GM12873 (cell line): Measurements from ENCODE around the gene DNAL1.

Source experiments
- TF ChIP-seq, protein P1 (sequence below): IDR thresholded peaks from 2 replicates; pipeline ENCODE4 v1.5.1; 2012; ENCODE audit warnings: low read depth, mild to moderate bottlenecking, moderate library complexity, low read length, control low read depth; ENCODE audit not compliant: insufficient read depth; ENCODE audit errors: missing control alignments

DNAL1 gene

GRCh38 chr14:73665130-73665529, 20.3 kb downstream of the DNAL1 start:
- TF ChIP-seq, protein P1, sequence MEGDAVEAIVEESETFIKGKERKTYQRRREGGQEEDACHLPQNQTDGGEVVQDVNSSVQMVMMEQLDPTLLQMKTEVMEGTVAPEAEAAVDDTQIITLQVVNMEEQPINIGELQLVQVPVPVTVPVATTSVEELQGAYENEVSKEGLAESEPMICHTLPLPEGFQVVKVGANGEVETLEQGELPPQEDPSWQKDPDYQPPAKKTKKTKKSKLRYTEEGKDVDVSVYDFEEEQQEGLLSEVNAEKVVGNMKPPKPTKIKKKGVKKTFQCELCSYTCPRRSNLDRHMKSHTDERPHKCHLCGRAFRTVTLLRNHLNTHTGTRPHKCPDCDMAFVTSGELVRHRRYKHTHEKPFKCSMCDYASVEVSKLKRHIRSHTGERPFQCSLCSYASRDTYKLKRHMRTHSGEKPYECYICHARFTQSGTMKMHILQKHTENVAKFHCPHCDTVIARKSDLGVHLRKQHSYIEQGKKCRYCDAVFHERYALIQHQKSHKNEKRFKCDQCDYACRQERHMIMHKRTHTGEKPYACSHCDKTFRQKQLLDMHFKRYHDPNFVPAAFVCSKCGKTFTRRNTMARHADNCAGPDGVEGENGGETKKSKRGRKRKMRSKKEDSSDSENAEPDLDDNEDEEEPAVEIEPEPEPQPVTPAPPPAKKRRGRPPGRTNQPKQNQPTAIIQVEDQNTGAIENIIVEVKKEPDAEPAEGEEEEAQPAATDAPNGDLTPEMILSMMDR = no peak

- TF ChIP-seq, protein P1 = no peak
Observed at GRCh38 chr14:73666583-73666982, 21.8 kb downstream of the DNAL1 start.

DNA sequence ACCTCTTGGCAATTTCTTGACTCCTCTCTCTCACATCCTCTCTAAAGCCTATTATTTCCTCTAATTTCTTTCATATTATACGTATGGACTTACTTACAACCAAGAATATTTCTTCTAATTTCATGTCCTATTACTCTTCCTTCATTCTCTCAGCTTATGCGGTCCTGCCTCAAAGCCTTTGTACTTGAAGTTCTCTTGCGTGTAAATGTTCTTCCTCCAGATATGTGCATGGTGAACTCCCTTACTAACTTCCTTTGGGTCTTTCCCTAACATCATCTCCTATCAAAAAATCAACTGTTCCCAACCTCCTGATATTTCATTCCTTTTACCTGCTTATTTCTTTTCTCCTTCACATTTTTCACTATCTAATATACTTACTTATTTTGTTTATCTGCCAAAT, 23.1 kb downstream of the DNAL1 start:
- TF ChIP-seq, protein P1 = no peak

DNA sequence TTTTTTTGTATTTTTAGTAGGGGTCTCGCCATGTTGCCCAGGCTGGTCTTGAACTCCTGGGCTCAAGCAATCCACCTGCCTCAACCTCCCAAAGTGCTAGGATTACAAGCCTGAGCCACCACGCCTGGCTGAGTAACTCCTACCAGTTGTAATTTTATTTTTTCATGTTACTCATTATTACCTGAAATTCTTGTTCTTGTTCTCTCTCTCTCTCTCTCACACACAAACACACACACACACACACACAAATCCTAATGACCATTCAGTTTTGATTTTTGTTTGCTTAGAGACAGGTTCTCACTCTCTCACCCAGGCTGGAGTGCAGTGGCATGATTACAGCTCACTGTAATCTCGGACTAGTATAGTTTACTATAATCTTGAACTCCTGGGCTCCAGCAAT, 30.2 kb downstream of the DNAL1 start:
- TF ChIP-seq, protein P1 = no peak

GRCh38 chr14:73678698-73679097, 33.9 kb downstream of the DNAL1 start:
- TF ChIP-seq, protein P1 = no peak

- TF ChIP-seq, protein P1 = no peak
Observed at GRCh38 chr14:73680821-73681220, 36.0 kb downstream of the DNAL1 start.

DNA sequence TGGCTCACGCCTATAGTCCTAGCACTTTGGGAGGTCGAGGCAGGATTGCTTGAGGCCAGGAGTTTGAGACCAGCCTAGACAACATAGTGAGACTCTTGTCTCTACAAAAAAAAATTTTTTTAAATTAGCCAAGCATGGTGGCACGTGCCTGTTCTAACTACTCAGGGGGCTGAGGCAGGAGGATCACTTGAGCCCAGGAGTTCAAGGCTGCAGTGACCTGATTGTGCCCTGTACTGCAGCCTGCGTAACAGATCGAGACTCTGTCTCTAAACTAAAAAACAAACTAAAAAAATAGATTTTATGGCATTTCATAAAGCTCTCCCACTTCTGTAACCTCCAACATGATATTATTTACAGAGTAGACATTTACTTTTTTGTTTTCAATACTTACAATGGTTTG, 39.8 kb downstream of the DNAL1 start:
- TF ChIP-seq, protein P1 = no peak
